Heart left ventricle (tissue), 16 donors: Measurements from ENCODE around the gene RETN. TPM values are rescaled to one million over a fixed set of nuclear protein-coding genes. Genes with fewer than 3 reads are reported as not detected.
A peak's percentile ranks its signal among the peaks of the same experiment; 100 is the strongest.

Experiments used
- ATAC-seq, 4 donors: fragments of 200-7000 bp; cut with Tn5 transposase; one replicate each; pipeline ENCODE4 v1.9.1; 2020 to 2022; ENCODE audit warnings: moderate library complexity in 4 of 4, mild to moderate bottlenecking in 3 of 4, moderate number of reproducible peaks in 1 of 4
- DNase-seq, 5 donors: peaks; one replicate each; pipeline ENCODE4 v3.0.0-alpha.2; 2020
- H3K27ac ChIP-seq, 12 donors: fragments of 200-600 bp; sonication (generic) in 4 of 12; one replicate each; pipeline versions ENCODE4 v1.5.0 to v1.8.0; 2016 to 2022; ENCODE audit warnings: mild to moderate bottlenecking in 2 of 12
- H3K27me3 ChIP-seq, 9 donors: fragments of 200-600 bp; sonication (generic) in 2 of 9; one replicate each; pipeline versions ENCODE4 v1.5.1 to v1.8.0; 2016 to 2022; ENCODE audit warnings: mild to moderate bottlenecking in 3 of 9
- H3K36me3 ChIP-seq, 9 donors: fragments of 200-600 bp; sonication (generic) in 2 of 9; one replicate each; pipeline versions ENCODE4 v1.5.0 to v1.8.0; 2018 to 2022; ENCODE audit warnings: mild to moderate bottlenecking in 2 of 9
- H3K4me1 ChIP-seq, 12 donors: fragments of 200-600 bp; sonication (generic) in 4 of 12; one replicate each; pipeline versions ENCODE4 v1.5.0 to v1.8.0; 2016 to 2022; ENCODE audit warnings: mild to moderate bottlenecking in 3 of 12
- H3K4me3 ChIP-seq, 12 donors: fragments of 200-600 bp; sonication (generic) in 4 of 12; one replicate each; pipeline versions ENCODE4 v1.5.0 to v1.8.0; 2017 to 2022; ENCODE audit warnings: mild to moderate bottlenecking in 9 of 12, moderate library complexity in 4 of 12
- H3K9me3 ChIP-seq, 12 donors: fragments of 200-600 bp; sonication (generic) in 4 of 12; one replicate each; pipeline versions ENCODE4 v1.5.0 to v1.8.0; 2016 to 2022; ENCODE audit warnings: mild to moderate bottlenecking in 1 of 12
- POLR2A ChIP-seq, 2 donors: fragments of 450-650 bp; IDR thresholded peaks; one replicate each; pipeline ENCODE4 v1.6.1; 2017; ENCODE audit warnings: antibody characterized with exemption in 2 of 2, mild to moderate bottlenecking in 2 of 2, moderate library complexity in 2 of 2
- WGBS, 4 donors: extraction: QIAGEN DNeasy Blood & Tissue Kit in 2 of 4; methylation state at CpG; one replicate each; pipeline versions ENCODE4 v1.1.5 to v1.1.7; 2013 to 2018; 5-methylcytosine and 5-hydroxymethylcytosine counted together
- intact Hi-C, 10 donors: fragments of 100-400 bp; cut with DNase I; formaldehyde crosslinking; loops; one replicate each; pipeline versions ENCODE4 v1.11.1 to v1.14.2; 2022
- polyA plus RNA-seq, 2 donors: library from polyadenylated mRNA; stranded (reverse); fragments of 200-250 nt; gene quantifications; one replicate each; pipeline ENCODE4 v1.2.3, GENCODE V29; 2013
- total RNA-seq, 9 donors: library from RNA; depleted of rRNA in 2 of 9; stranded (reverse); fragments of >200 nt in 2 of 9; fragmentation: NEBNext Ultra II Directional in 3 of 9; extraction: Animal tissue kit (Norgen Biotek cat#: 25700) in 3 of 9; gene quantifications; one replicate each; pipeline versions ENCODE4 v1.1.0 to v1.2.4, GENCODE V29; 2016 to 2023
- TF ChIP-seq, protein P1 (sequence below), 12 donors: fragments of 200-600 bp; sonication (generic) in 4 of 12; IDR thresholded peaks; one replicate each; pipeline versions ENCODE4 v1.5.0 to v1.8.0; 2018 to 2022; ENCODE audit warnings: antibody characterized with exemption in 12 of 12, mild to moderate bottlenecking in 5 of 12
- donor health status: ischemic (EF 13 %, LVEDD 7.1; RV severe dilation, severe dysfunction).
- donor health status: healthy with polysubstance abuse.
- donor health status: DM: no; HTN: yes; CAD: no.
- donor health status: DM: no; HTN: no; CAD: no.
- donor health status: ischemic (EF 25% LVEDD 6.9; RV normal size, moderate dysfunction).
- donor health status: ischemic (EF 25% LVEDD 5.7; RV mildly dilated, moderate dysfunction).
- donor health status: healthy.
- donor health status: DM: yes; HTN: yes; CAD: no.
- donor health status: ischemic (EF 35%, LVEDD 5.7; RV mildly dilated, moderate dysfunction).
- donor health status: nonischemic (EF 11% LVEDD 7.7; RV severe dilation, severe dysfunction).
- donor health status: DM: yes; HTN: yes; CAD: no.
- donor health status: PGD.
- donor health status: ischemic (EF 29% LVEDD 5.4; RV normal size, mild dysfunction).
- donor health status: nonischemic (EF 23%, LVEDD 6.1; RV moderate dilation, normal function).

Gene RETN
- total and polyA plus RNA-seq, 11 donors, result 2.6 to 9.2 (median 4.8) TPM; not detected in 8

DNA sequence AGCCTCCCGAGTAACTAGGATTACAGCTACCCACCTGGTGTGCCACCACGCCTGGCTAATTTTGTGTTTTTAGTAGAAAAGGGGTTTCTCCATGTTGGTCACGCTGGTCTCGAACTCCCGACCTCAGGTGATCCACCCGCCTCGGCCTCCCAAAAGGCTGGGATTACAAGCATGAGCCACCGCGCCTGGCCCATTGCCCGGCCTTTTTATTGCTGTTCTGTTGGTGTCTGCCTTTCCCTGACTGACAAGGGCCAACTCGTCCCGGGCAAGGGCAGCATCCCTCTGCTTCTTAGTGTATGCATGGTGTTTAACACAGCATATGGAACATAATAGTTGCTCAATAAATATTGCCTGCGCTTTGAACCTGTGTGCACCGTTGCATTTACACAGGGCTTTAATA is 6.2 kb upstream of the RETN start:
- Histone ChIP-seq H3K27me3 (peaks cover 0 to 26% (median 0%) of the 10 kb centered on the region in 9 donors), H3K4me1 (peaks cover 0 to 10% (median 0%) of the 10 kb centered on the region in 12 donors), H3K9me3 (no peaks in the 10 kb centered on the region), H3K27ac (no peak overlapping the region), H3K4me3 (no peak overlapping the region), H3K36me3 (no peaks in the 10 kb centered on the region)
- ATAC-seq, result no peak
- intact Hi-C loops, result loop anchor here in 1 of 10 donors (10.0 kb wide), 1 partner anchor 98 kb away; no protein-coding TSS in a partner anchor
- 86 to 90% (median 88%) methylated on average over 14 of the region's 14 CpGs for WGBS, 4 donors
- DNase-seq, result no peak
- TF ChIP-seq POLR2A (IDR thresholded peaks at IDR 0.05), result no peak
- TF ChIP-seq, protein P1, sequence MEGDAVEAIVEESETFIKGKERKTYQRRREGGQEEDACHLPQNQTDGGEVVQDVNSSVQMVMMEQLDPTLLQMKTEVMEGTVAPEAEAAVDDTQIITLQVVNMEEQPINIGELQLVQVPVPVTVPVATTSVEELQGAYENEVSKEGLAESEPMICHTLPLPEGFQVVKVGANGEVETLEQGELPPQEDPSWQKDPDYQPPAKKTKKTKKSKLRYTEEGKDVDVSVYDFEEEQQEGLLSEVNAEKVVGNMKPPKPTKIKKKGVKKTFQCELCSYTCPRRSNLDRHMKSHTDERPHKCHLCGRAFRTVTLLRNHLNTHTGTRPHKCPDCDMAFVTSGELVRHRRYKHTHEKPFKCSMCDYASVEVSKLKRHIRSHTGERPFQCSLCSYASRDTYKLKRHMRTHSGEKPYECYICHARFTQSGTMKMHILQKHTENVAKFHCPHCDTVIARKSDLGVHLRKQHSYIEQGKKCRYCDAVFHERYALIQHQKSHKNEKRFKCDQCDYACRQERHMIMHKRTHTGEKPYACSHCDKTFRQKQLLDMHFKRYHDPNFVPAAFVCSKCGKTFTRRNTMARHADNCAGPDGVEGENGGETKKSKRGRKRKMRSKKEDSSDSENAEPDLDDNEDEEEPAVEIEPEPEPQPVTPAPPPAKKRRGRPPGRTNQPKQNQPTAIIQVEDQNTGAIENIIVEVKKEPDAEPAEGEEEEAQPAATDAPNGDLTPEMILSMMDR (IDR thresholded peaks at IDR 0.05), result no peak

DNA sequence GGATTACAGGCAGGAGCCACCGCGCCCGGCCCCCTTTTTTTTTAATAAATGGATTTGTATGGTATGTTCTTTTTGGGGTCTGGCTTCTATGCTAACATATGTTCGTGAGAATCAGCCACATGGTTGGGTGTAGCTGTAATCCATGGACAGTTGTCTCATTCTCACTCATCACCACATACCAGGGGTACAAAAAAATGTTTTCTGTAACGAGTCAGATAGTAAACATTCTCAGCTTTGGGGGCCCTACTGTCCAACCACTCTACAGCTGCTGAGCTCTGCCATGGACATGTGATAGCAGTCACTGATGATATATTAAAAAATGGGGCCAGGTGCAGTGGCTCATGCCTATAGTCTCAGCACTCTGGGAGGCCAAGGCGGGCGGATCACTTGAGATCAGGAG is 5.1 kb upstream of the RETN start:
- Histone ChIP-seq H3K36me3 (no peaks in the 10 kb centered on the region), H3K4me1 (no peaks in the 10 kb centered on the region), H3K4me3 (no peak overlapping the region), H3K27ac (no peak overlapping the region), H3K27me3 (peaks cover 0 to 28% (median 0%) of the 10 kb centered on the region in 9 donors), H3K9me3 (no peaks in the 10 kb centered on the region)
- intact Hi-C loops, result loop anchor here in 1 of 10 donors (10.0 kb wide), 1 partner anchor 99 kb away; no protein-coding TSS in a partner anchor
- WGBS, 4 donors, result 59 to 71% (median 70%) methylated on average over 7 of the region's 7 CpGs
- no peak for ATAC-seq
- DNase-seq, result no peak
- no peak for TF ChIP-seq POLR2A (IDR thresholded peaks at IDR 0.05)
- TF ChIP-seq, protein P1 (IDR thresholded peaks at IDR 0.05), result no peak

DNA sequence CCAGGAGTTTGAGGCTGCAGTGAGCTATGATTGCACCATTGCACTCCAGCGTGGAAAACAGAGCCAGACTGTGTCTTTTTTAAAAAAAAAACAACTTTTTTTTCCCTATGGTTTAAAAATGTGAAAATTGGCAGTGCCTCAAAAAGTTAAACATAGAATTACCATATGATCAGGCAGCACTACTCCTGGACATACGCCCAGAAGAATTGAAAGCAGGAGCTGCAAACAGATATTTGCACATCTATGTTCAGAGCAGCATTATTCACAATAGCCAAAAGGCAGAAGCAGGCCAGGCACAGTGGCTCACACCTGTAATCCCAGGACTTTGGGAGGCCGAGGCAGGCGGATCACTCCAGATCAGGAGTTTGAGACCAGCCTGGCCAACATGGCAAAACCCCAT is 3.8 kb upstream of the RETN start:
- no peak overlapping the region for H3K4me3 ChIP-seq
- TF ChIP-seq POLR2A (IDR thresholded peaks at IDR 0.05), result no peak
- TF ChIP-seq, protein P1 (IDR thresholded peaks at IDR 0.05), result no peak
- no peaks in the 10 kb centered on the region for H3K4me1 ChIP-seq
- H3K36me3 ChIP-seq, result no peaks in the 10 kb centered on the region
- peaks cover 0 to 35% (median 10%) of the 10 kb centered on the region in 9 donors for H3K27me3 ChIP-seq
- 45 to 61% (median 58%) methylated on average over 4 of the region's 4 CpGs for WGBS, 4 donors
- H3K9me3 ChIP-seq, result no peaks in the 10 kb centered on the region
- DNase-seq (no peak), ATAC-seq (no peak)
- H3K27ac ChIP-seq, result no peak overlapping the region
- intact Hi-C loops, result loop anchor here in 1 of 10 donors (10.0 kb wide), 1 partner anchor 100 kb away; no protein-coding TSS in a partner anchor

DNA sequence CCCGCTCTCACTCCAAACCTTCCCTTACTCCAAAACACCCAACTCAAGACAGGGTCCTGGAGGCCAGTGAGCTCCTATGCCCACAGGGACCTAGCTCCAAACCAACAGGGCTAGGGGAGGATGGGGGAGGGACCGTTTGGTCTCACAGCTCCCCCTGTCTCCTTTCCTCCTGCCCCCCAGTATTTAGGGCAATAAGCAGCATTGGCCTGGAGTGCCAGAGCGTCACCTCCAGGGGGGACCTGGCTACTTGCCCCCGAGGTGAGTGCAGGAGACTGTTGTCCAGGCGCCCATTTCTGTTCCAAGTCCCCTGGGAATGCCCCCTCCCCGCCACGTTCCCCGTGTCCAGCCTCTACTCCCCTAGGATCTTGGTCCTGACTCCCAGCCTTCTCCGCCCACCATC is 792 bp downstream of the RETN start:
- peak overlapping the region in 1 of 12 donors; percentile 17 for H3K4me3 ChIP-seq
- intact Hi-C loops, result loop anchor here in 3 of 10 donors (10.0 kb wide), 2 partner anchors 105 to 315 kb away; no protein-coding TSS in a partner anchor
- H3K27ac ChIP-seq, result no peak overlapping the region
- H3K9me3 ChIP-seq, result peaks cover 0 to 7% (median 0%) of the 10 kb centered on the region in 12 donors
- H3K27me3 ChIP-seq, result peaks cover 0 to 37% (median 15%) of the 10 kb centered on the region in 9 donors
- 25 to 45% (median 28%) methylated on average over 4 to 9 of the region's 9 CpGs for WGBS, 4 donors
- no peaks in the 10 kb centered on the region for H3K36me3 ChIP-seq
- H3K4me1 ChIP-seq, result peaks cover 0 to 7% (median 0%) of the 10 kb centered on the region in 12 donors
- no peak for TF ChIP-seq POLR2A (IDR thresholded peaks at IDR 0.05)
- TF ChIP-seq, protein P1 (IDR thresholded peaks at IDR 0.05), result no peak
- ATAC-seq, result no peak
- no peak for DNase-seq
